Sigmoid colon (tissue), 4 donors: ENCODE data around the gene MOAP1.

Experiments used
- CTCF ChIP-seq, 4 experiments: fragments of 450-650 bp in 3 of 4; fragments of 200-600 bp in 1 of 4; IDR thresholded peaks; one replicate each; pipeline ENCODE4 v1.5.1; 2016 to 2019; ENCODE audit warnings: antibody characterized with exemption in 4 of 4, mild to moderate bottlenecking in 3 of 4, moderate library complexity in 2 of 4
- EP300 ChIP-seq, 4 donors: sonication (generic); formaldehyde crosslinking; IDR thresholded peaks; one replicate each; pipeline ENCODE4 v1.6.1; 2017; ENCODE audit warnings: antibody characterized with exemption in 4 of 4
- POLR2A ChIP-seq, 2 donors: fragments of 450-650 bp; IDR thresholded peaks; one replicate each; pipeline ENCODE4 v1.6.1; 2016; ENCODE audit warnings: antibody characterized with exemption in 2 of 2, mild to moderate bottlenecking in 2 of 2, moderate library complexity in 2 of 2
- POLR2AphosphoS5 ChIP-seq, 4 donors: sonication (generic); formaldehyde crosslinking; IDR thresholded peaks; one replicate each; pipeline ENCODE4 v1.6.1; 2017; ENCODE audit warnings: antibody characterized with exemption in 4 of 4

GRCh38 chr14:93132472-93133065, 52.1 kb downstream of the MOAP1 start:
- TF ChIP-seq CTCF (IDR thresholded peaks at IDR 0.05) (peak in 2 of 4 experiments; percentile 24 to 34), POLR2AphosphoS5 (IDR thresholded peaks at IDR 0.05) (no peak), POLR2A (IDR thresholded peaks at IDR 0.05) (no peak), EP300 (IDR thresholded peaks at IDR 0.05) (no peak)
